Activated naive CD4-positive, alpha-beta T cell treated with anti-CD3 and anti-CD28 coated beads for 36 hours (primary cell): ENCODE data around the gene CCDC97. TPM values are rescaled to one million over a fixed set of nuclear protein-coding genes. Genes with fewer than 3 reads are reported as not detected.

Experiments used
- CTCF ChIA-PET: fragments of 350-600 bp; sonication (Branson Sonifier 250); formaldehyde crosslinking; loops from one replicate; lab custom pipeline; 2021; ENCODE audit warnings: antibody characterized with exemption; lab: Charles Lee
- DNase-seq: peaks from one replicate; pipeline ENCODE4 v3.0.0-alpha.2; 2020
- H3K27ac Mint-ChIP-seq: one replicate; pipeline ENCODE4 v1.8.0; 2021; ENCODE audit warnings: mild to moderate bottlenecking, mixed read lengths
- H3K27me3 Mint-ChIP-seq: one replicate; pipeline ENCODE4 v1.8.0; 2021; ENCODE audit warnings: low read depth, mixed read lengths
- H3K36me3 Mint-ChIP-seq: one replicate; pipeline ENCODE4 v1.8.0; 2021; ENCODE audit warnings: low read depth, mixed read lengths
- H3K4me1 Mint-ChIP-seq: one replicate; pipeline ENCODE4 v1.8.0; 2021; ENCODE audit warnings: low read depth, mixed read lengths
- H3K4me3 Mint-ChIP-seq: one replicate; pipeline ENCODE4 v1.8.0; 2021; ENCODE audit warnings: mild to moderate bottlenecking, moderate library complexity, mixed read lengths
- H3K9me3 Mint-ChIP-seq: one replicate; pipeline ENCODE4 v1.8.0; 2021; ENCODE audit warnings: mixed read lengths
- intact Hi-C: fragments of 100-400 bp; cut with micrococcal nuclease; formaldehyde crosslinking; loops from one replicate; pipeline ENCODE4 v1.15.1; 2023
- total RNA-seq, 2 experiments: library from RNA; stranded (reverse); gene quantifications; one replicate each; pipeline ENCODE4 v1.2.3, GENCODE V29; 2021

CCDC97 gene
- total RNA-seq, 2 experiments from 2014 or later: 14.9 to 15.8 TPM

GRCh38 chr19:41352279-41352608 is 42.3 kb downstream of the CCDC97 start:
- Mint-ChIP-seq H3K4me1 (peaks cover 51% of the 10 kb centered on the region), H3K36me3 (peaks cover 35% of the 10 kb centered on the region), H3K4me3 (peak overlapping the region; percentile 91), H3K27ac (peak overlapping the region; percentile 97), H3K27me3 (no peaks in the 10 kb centered on the region), H3K9me3 (peaks cover 2% of the 10 kb centered on the region)
- no peak for DNase-seq
- intact Hi-C loops: loop anchor here (5.0 to 10.0 kb wide), 5 partner anchors 85 to 737 kb away; partner anchors contain the start of genes ARHGEF1, COQ8B, DMAC2 and ITPKC
- CTCF ChIA-PET: interaction anchor here (0.7 to 3.4 kb wide), 7 partner anchors 12 to 197 kb away, joined by 3 to 14 read pairs (median 3); partner anchors contain the start of genes B9D2 and DMAC2

- H3K27ac Mint-ChIP-seq: peak overlapping the region; percentile 97
- peaks cover 2% of the 10 kb centered on the region for H3K9me3 Mint-ChIP-seq
- no peaks in the 10 kb centered on the region for H3K27me3 Mint-ChIP-seq
- peak; percentile 81 for DNase-seq
- H3K36me3 Mint-ChIP-seq: peaks cover 32% of the 10 kb centered on the region
- intact Hi-C loops: loop anchor here (1.0 to 10.0 kb wide), 9 partner anchors 10 to 738 kb away; partner anchors contain the start of genes ARHGEF1, BCKDHA, COQ8B and DMAC2
- peak overlapping the region; percentile 91 for H3K4me3 Mint-ChIP-seq
- H3K4me1 Mint-ChIP-seq: peaks cover 56% of the 10 kb centered on the region
- CTCF ChIA-PET: interaction anchor here (0.9 to 3.4 kb wide), 5 partner anchors 12 to 89 kb away, joined by 3 to 14 read pairs (median 3); partner anchors contain the start of genes B9D2 and DMAC2
These were observed 42.9 kb downstream of the CCDC97 start for GRCh38 chr19:41352609-41353465.

- CTCF ChIA-PET: interaction anchor here (3.4 kb wide), 1 partner anchor 11 kb away, joined by 14 read pairs; the partner anchor contains the start of gene B9D2
- Mint-ChIP-seq H3K4me3 (peak within 1 kb of the TSS; percentile 91), H3K9me3 (no peaks in the 10 kb centered on the region), H3K36me3 (peaks cover 28% of the 10 kb centered on the region), H3K27ac (peak within 1 kb of the TSS; percentile 97), H3K4me1 (peaks cover 60% of the 10 kb centered on the region), H3K27me3 (no peaks in the 10 kb centered on the region)
- intact Hi-C loops: loop anchor here (1.0 to 10.0 kb wide), 10 partner anchors 10 to 739 kb away; partner anchors contain the start of genes ARHGEF1, BCKDHA, COQ8B and DMAC2
- DNase-seq: peak; percentile 94
These were observed 43.7 kb downstream of the CCDC97 start, which contains the start of gene TGFB1 for GRCh38 chr19:41353466-41354342. Gene TGFB1, minus strand, starts transcription at chr19:41353922. Its CDS starts 878 bp downstream, at chr19:41353044.

GRCh38 chr19:41354343-41354953 is 44.5 kb downstream of the CCDC97 start:
- peaks cover 21% of the 10 kb centered on the region for H3K36me3 Mint-ChIP-seq
- peak overlapping the region; percentile 93 for H3K27ac Mint-ChIP-seq
- DNase-seq: no peak
- H3K27me3 Mint-ChIP-seq: no peaks in the 10 kb centered on the region
- CTCF ChIA-PET: interaction anchor here (1.1 to 3.4 kb wide), 3 partner anchors 10 to 85 kb away, joined by 3 to 19 read pairs (median 14); partner anchors contain the start of gene B9D2
- intact Hi-C loops: loop anchor here (1.0 to 10.0 kb wide), 6 partner anchors 45 to 740 kb away; partner anchors contain the start of genes ARHGEF1, COQ8B, DMAC2 and ITPKC
- H3K4me3 Mint-ChIP-seq: peak overlapping the region; percentile 87
- H3K4me1 Mint-ChIP-seq: peaks cover 52% of the 10 kb centered on the region
- no peaks in the 10 kb centered on the region for H3K9me3 Mint-ChIP-seq

- Mint-ChIP-seq H3K4me1 (peaks cover 51% of the 10 kb centered on the region), H3K36me3 (peaks cover 17% of the 10 kb centered on the region), H3K27me3 (no peaks in the 10 kb centered on the region), H3K27ac (peak overlapping the region; percentile 96), H3K9me3 (no peaks in the 10 kb centered on the region), H3K4me3 (peak overlapping the region; percentile 87)
- intact Hi-C loops: loop anchor here (10.0 kb wide), 2 partner anchors 530 to 740 kb away; partner anchors contain the start of gene ARHGEF1
- no peak for DNase-seq
- CTCF ChIA-PET: interaction anchor here (1.0 to 3.0 kb wide), 3 partner anchors 10 to 84 kb away, joined by 3 to 19 read pairs (median 3); partner anchors contain the start of gene B9D2
These were observed 45.1 kb downstream of the CCDC97 start for GRCh38 chr19:41355035-41355434.

GRCh38 chr19:41355802-41356201 is 45.8 kb downstream of the CCDC97 start:
- H3K4me1 Mint-ChIP-seq: peaks cover 47% of the 10 kb centered on the region
- DNase-seq: no peak
- H3K27me3 Mint-ChIP-seq: no peaks in the 10 kb centered on the region
- peaks cover 15% of the 10 kb centered on the region for H3K36me3 Mint-ChIP-seq
- peak overlapping the region; percentile 57 for H3K4me3 Mint-ChIP-seq
- intact Hi-C loops: loop anchor here (10.0 kb wide), 2 partner anchors 529 to 741 kb away; partner anchors contain the start of gene ARHGEF1
- CTCF ChIA-PET: interaction anchor here (1.0 to 3.0 kb wide), 4 partner anchors 9 to 83 kb away, joined by 3 to 19 read pairs (median 3); partner anchors contain the start of gene B9D2
- peak overlapping the region; percentile 96 for H3K27ac Mint-ChIP-seq
- H3K9me3 Mint-ChIP-seq: no peaks in the 10 kb centered on the region

GRCh38 chr19:41356984-41357739 is 47.2 kb downstream of the CCDC97 start:
- DNase-seq: peak; percentile 75
- Mint-ChIP-seq H3K4me3 (peak overlapping the region; percentile 68), H3K27me3 (no peaks in the 10 kb centered on the region), H3K36me3 (peaks cover 8% of the 10 kb centered on the region), H3K4me1 (peaks cover 49% of the 10 kb centered on the region), H3K9me3 (no peaks in the 10 kb centered on the region), H3K27ac (peak overlapping the region; percentile 96)
- CTCF ChIA-PET: interaction anchor here (0.7 to 3.0 kb wide), 4 partner anchors 8 to 49 kb away, joined by 3 to 19 read pairs (median 4); partner anchors contain the start of gene B9D2
- intact Hi-C loops: loop anchor here (10.0 kb wide), 2 partner anchors 528 to 742 kb away; partner anchors contain the start of gene ARHGEF1

- Mint-ChIP-seq H3K9me3 (no peaks in the 10 kb centered on the region), H3K27me3 (no peaks in the 10 kb centered on the region), H3K4me1 (peaks cover 54% of the 10 kb centered on the region), H3K36me3 (peaks cover 6% of the 10 kb centered on the region), H3K4me3 (peak overlapping the region; percentile 68), H3K27ac (peak overlapping the region; percentile 96)
- DNase-seq: no peak
- intact Hi-C loops: loop anchor here (10.0 kb wide), 2 partner anchors 527 to 743 kb away; partner anchors contain the start of gene ARHGEF1
- CTCF ChIA-PET: interaction anchor here (3.0 kb wide), 1 partner anchor 7 kb away, joined by 19 read pairs; the partner anchor contains the start of gene B9D2
These were observed 47.8 kb downstream of the CCDC97 start for GRCh38 chr19:41357746-41358145.

GRCh38 chr19:41359741-41360140 is 49.8 kb downstream of the CCDC97 start:
- CTCF ChIA-PET: no interaction called here
- H3K9me3 Mint-ChIP-seq: no peaks in the 10 kb centered on the region
- intact Hi-C loops: loop anchor here (10.0 kb wide), 2 partner anchors 525 to 745 kb away; partner anchors contain the start of gene ARHGEF1
- peak overlapping the region; percentile 70 for H3K27ac Mint-ChIP-seq
- no peak overlapping the region for H3K4me3 Mint-ChIP-seq
- peaks cover 6% of the 10 kb centered on the region for H3K36me3 Mint-ChIP-seq
- peaks cover 62% of the 10 kb centered on the region for H3K4me1 Mint-ChIP-seq
- H3K27me3 Mint-ChIP-seq: no peaks in the 10 kb centered on the region
- DNase-seq: no peak

GRCh38 chr19:41362143-41362847 is 52.3 kb downstream of the CCDC97 start:
- DNase-seq: no peak
- Mint-ChIP-seq H3K36me3 (peaks cover 2% of the 10 kb centered on the region), H3K4me3 (peak overlapping the region; percentile 97), H3K27me3 (no peaks in the 10 kb centered on the region), H3K27ac (peak overlapping the region; percentile 97), H3K4me1 (peaks cover 43% of the 10 kb centered on the region), H3K9me3 (no peaks in the 10 kb centered on the region)
- CTCF ChIA-PET: no interaction called here
- intact Hi-C loops: no loop called here
